ENCODE results near the gene MSH5. TPM values are rescaled to one million over a fixed set of nuclear protein-coding genes. Genes with fewer than 3 reads are reported as not detected.

Gene MSH5
- total and polyA plus RNA-seq, 9 of the 15 experiments (the other 6 are each of a cell fraction or from before 2014, with no cell fraction given), result 12.5 to 104 (median 46.6) TPM

GRCh38 chr6:31782126-31782855 lies 42.5 kb downstream of the MSH5 start (continued):
- TF ChIP-seq ZBTB34 (CRISPR knock-in tag; IDR thresholded peaks at IDR 0.05) (no peak), SIN3B (IDR thresholded peaks at IDR 0.05; ENCODE audit: low read depth) (no peak), RFX1 (IDR thresholded peaks at IDR 0.05) (no peak), MAX (CRISPR knock-in tag; IDR thresholded peaks at IDR 0.05) (peak; percentile 27; the same call in 1 of the 2 replicates), TAF7 (tag; IDR thresholded peaks at IDR 0.05) (no peak), NR2C2 (CRISPR knock-in tag; IDR thresholded peaks at IDR 0.05) (no peak), NR2C2 (tag; IDR thresholded peaks at IDR 0.05) (no peak), PML (IDR thresholded peaks at IDR 0.05; ENCODE audit: low read length) (0 out of 2 replicates have a peak, but pooled peaks have one; percentile 5), PTTG1 (tag; IDR thresholded peaks at IDR 0.05; ENCODE audit: low read depth) (no peak), PHF20 (IDR thresholded peaks at IDR 0.05; ENCODE audit: partially characterized antibody) (no peak), ZFP36 (IDR thresholded peaks at IDR 0.05; ENCODE audit: low read depth, low read length, partially characterized antibody) (no peak), CHD4 (IDR thresholded peaks at IDR 0.05; ENCODE audit: insufficient read depth, insufficient replicate concordance, low read depth, low read length, poor library complexity, severe bottlenecking) (no peak), ZNF512 (tag; IDR thresholded peaks at IDR 0.05) (no peak), FOXP4 (CRISPR knock-in tag; IDR thresholded peaks at IDR 0.05; ENCODE audit: borderline replicate concordance) (peak; percentile 57; the same call in 1 of the 2 replicates), IRF2 (CRISPR knock-in tag; IDR thresholded peaks at IDR 0.05) (no peak), RBBP5 (IDR thresholded peaks at IDR 0.05; ENCODE audit: borderline replicate concordance, insufficient read depth, low read length, poor library complexity, severe bottlenecking) (no peak), PYGO2 (tag; IDR thresholded peaks at IDR 0.05) (no peak), E2F5 (CRISPR knock-in tag; IDR thresholded peaks at IDR 0.05) (no peak), FOS (IDR thresholded peaks at IDR 0.05; ENCODE audit: extremely low read depth, insufficient read length) (no peak), ZNF274 (IDR thresholded peaks at IDR 0.05; ENCODE audit: borderline replicate concordance, low read depth, low read length) (no peak), SMAD2 (IDR thresholded peaks at IDR 0.05; ENCODE audit: low read depth, low read length) (no peak)
